ES-I3 (cell line): Measurements from ENCODE around the gene C2orf68.
A peak's percentile ranks its signal among the peaks of the same experiment; 100 is the strongest.
"Not testable (repeated sequence)": the region's sequence is repeated elsewhere in the genome, so short reads cannot be mapped to it uniquely, and the experiment has no call there.

Experiments
- H3K36me3 ChIP-seq: 2 replicates; pipeline ENCODE4 v1.6.1; 2013; ENCODE audit warnings: mild to moderate bottlenecking, low read length, control low read depth, moderate library complexity; ENCODE audit not compliant: insufficient read depth
- H3K4me1 ChIP-seq: 2 replicates; pipeline ENCODE4 v1.6.1; 2013; ENCODE audit warnings: mild to moderate bottlenecking, control low read depth, low read length; ENCODE audit not compliant: insufficient read depth
- H3K9ac ChIP-seq: 2 replicates; pipeline ENCODE4 v1.6.1; 2013; ENCODE audit warnings: low read depth, mild to moderate bottlenecking, low read length, moderate library complexity
- H3K9me3 ChIP-seq: 2 replicates; pipeline ENCODE4 v1.6.1; 2013; ENCODE audit warnings: mild to moderate bottlenecking, low read length, moderate library complexity; ENCODE audit not compliant: control insufficient read depth, insufficient read depth

Gene C2orf68, protein sequence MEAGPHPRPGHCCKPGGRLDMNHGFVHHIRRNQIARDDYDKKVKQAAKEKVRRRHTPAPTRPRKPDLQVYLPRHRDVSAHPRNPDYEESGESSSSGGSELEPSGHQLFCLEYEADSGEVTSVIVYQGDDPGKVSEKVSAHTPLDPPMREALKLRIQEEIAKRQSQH

GRCh38 chr2:85611705-85612587 is at the start of gene C2orf68:
TSS of gene C2orf68 (minus strand) at chr2:85612066. CDS start at chr2:85611984, 82 bp downstream.
- H3K4me1 ChIP-seq, result 0 out of 2 replicates have a peak, but pooled peaks cover under 1% of the 10 kb centered on the region
- H3K9me3 ChIP-seq, result no peaks in the 10 kb centered on the region
- peaks cover 14% of the 10 kb centered on the region for H3K36me3 ChIP-seq

DNA sequence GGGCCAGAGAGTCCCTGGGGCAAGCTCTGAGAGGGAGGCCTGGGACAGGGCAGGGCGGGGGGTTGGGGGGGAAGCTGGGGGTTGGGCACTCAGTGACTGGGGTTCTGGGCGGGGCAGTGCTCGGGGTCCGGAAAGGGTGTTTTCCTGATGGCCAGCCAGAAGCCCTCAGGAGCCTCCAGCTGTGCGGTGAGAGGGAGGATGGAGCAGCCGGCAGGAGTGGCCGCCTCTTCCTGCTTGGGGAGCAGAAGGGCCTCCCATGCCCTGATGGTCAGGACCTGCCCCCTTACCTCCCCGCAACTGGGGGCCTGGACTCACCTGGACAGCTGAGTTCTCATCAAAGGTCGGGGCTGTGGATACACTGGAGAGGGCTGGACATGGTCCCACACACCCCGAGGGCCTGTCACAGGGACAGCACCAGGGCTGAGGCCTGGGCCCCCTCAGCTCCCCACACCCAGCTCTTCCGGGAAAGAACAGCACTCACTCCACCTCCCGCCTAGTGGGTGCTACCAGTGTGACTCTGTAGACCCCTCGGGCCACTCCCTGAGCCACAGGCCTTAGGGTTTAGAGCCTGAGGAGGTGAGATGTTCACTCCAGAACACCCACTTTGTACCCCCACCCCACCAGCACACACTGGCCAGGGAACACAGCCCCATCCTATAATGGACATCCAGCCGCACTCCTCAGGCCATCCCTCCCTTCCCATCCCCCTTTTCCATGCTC is 49.4 kb upstream of the C2orf68 start:
- Histone ChIP-seq H3K9me3 (no peaks in the 10 kb centered on the region), H3K4me1 (peaks cover 8% of the 10 kb centered on the region), H3K9ac (no peak overlapping the region), H3K36me3 (0 out of 2 replicates have a peak, but pooled peaks cover 4% of the 10 kb centered on the region)

More at GRCh38 chr2:85611705-85612587, at the start of gene C2orf68:
- H3K9ac ChIP-seq, result peak within 1 kb of the TSS; percentile 93

DNA sequence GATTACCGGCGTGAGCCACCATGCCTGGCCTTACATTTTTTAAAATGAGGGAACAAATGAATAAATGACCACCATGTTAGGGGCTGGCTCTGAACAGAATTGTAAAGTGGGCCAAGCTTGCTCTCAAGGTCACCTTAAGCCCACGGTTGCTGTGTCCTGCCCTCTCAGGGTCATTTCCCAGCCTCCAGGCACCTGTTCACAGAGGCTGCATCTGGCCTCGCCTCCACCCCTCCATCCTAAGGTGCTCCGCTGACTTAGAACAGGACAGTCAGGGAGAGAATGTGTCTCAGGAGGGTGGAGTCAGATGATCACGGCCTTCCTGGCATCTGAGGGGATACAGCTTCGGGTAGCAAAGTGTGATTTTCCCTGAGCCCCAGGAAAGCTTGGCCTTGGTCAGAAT is 48.9 kb upstream of the C2orf68 start:
- no peaks in the 10 kb centered on the region for H3K9me3 ChIP-seq
- no peak overlapping the region for H3K9ac ChIP-seq
- peaks cover 8% of the 10 kb centered on the region for H3K4me1 ChIP-seq
- H3K36me3 ChIP-seq, result 0 out of 2 replicates have a peak, but pooled peaks cover 4% of the 10 kb centered on the region

GRCh38 chr2:85660301-85660700 is 48.4 kb upstream of the C2orf68 start:
- not testable (repeated sequence) for H3K9ac ChIP-seq, H3K36me3 ChIP-seq, H3K9me3 ChIP-seq, H3K4me1 ChIP-seq

GRCh38 chr2:85659324-85659981 is 47.6 kb upstream of the C2orf68 start:
- peaks cover 8% of the 10 kb centered on the region for H3K4me1 ChIP-seq
- H3K9ac ChIP-seq, result no peak overlapping the region
- H3K9me3 ChIP-seq, result no peaks in the 10 kb centered on the region
- 0 out of 2 replicates have a peak, but pooled peaks cover 4% of the 10 kb centered on the region for H3K36me3 ChIP-seq

DNA sequence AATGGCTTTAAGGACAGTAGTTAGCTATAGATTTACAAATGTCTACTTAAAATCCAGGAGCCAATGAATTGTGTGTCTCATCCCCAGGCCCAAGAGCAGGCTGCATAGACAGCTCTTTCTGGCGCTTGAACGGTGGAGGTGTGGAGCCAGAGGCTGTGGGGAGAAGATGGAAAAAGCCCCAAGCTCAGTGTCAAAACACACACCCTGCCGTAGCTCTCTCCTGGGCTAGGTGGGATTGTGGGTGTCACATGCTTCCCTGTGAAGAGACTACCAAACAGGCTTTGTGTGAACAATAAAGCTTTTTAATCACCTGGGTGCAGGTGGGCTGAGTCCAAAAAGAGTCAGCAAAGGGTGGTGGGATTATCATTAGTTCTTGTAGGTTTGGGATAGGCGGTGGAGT is 45.5 kb upstream of the C2orf68 start:
- H3K36me3 ChIP-seq, H3K9ac ChIP-seq, H3K9me3 ChIP-seq, H3K4me1 ChIP-seq: not testable (repeated sequence)

DNA sequence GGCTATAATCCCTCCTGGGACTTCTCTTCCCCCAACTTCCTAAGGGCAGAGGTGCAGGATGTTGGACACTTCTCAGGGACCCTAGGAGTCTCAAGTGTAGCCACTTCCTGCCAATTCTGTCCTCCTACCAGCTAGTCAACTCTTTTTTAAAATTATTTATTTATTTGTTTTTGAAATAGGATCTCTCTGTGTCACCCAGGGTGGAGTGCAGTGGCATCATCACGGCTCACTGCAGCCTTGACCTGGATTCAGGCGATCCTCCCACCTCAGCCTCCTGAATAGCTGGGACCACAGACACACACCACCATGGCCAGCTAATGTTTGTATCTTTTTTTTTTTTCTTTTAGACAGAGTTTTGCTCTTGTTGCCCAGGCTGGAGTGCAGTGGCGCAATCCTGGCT is 44.6 kb upstream of the C2orf68 start:
- peaks cover 8% of the 10 kb centered on the region for H3K36me3 ChIP-seq
- peaks cover 6% of the 10 kb centered on the region for H3K4me1 ChIP-seq
- H3K9me3 ChIP-seq, result no peaks in the 10 kb centered on the region
- H3K9ac ChIP-seq, result no peak overlapping the region

GRCh38 chr2:85655961-85656417 is 44.1 kb upstream of the C2orf68 start:
- Histone ChIP-seq H3K4me1 (peaks cover 3% of the 10 kb centered on the region), H3K36me3 (peaks cover 8% of the 10 kb centered on the region), H3K9me3 (no peaks in the 10 kb centered on the region), H3K9ac (no peak overlapping the region)

- no peaks in the 10 kb centered on the region for H3K9me3 ChIP-seq
- H3K9ac ChIP-seq, result no peak overlapping the region
- peaks cover 17% of the 10 kb centered on the region for H3K36me3 ChIP-seq
- H3K4me1 ChIP-seq, result no peaks in the 10 kb centered on the region; the same call in none of the 2 replicates
These were observed 42.1 kb upstream of the C2orf68 start for GRCh38 chr2:85653996-85654395.

DNA sequence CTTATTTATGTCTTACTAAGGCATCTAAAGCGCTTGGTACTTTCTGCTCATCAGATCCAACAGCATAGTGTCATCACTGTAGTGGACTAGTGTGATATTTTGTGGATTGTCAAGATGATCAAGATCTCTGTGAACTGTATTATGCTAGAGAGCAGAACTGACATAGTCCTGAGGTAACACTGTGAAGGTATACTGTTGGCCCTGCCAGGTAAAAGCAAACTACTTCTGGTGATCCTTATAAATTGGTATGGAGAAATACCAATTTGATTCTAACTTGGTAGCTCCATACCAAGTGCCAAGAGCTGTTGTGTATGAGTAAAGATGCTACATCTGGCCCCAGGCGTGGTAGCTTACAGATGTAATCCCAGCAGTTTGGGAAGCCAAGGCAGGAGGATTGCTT is 40.2 kb upstream of the C2orf68 start:
- Histone ChIP-seq H3K4me1 (no peaks in the 10 kb centered on the region; the same call in none of the 2 replicates), H3K36me3 (peaks cover 23% of the 10 kb centered on the region), H3K9me3 (no peaks in the 10 kb centered on the region), H3K9ac (no peak overlapping the region)

GRCh38 chr2:85651097-85651496 is 39.2 kb upstream of the C2orf68 start:
- no peak overlapping the region for H3K9ac ChIP-seq
- H3K36me3 ChIP-seq, result peaks cover 23% of the 10 kb centered on the region
- H3K9me3 ChIP-seq, result no peaks in the 10 kb centered on the region
- H3K4me1 ChIP-seq, result no peaks in the 10 kb centered on the region; the same call in none of the 2 replicates

DNA sequence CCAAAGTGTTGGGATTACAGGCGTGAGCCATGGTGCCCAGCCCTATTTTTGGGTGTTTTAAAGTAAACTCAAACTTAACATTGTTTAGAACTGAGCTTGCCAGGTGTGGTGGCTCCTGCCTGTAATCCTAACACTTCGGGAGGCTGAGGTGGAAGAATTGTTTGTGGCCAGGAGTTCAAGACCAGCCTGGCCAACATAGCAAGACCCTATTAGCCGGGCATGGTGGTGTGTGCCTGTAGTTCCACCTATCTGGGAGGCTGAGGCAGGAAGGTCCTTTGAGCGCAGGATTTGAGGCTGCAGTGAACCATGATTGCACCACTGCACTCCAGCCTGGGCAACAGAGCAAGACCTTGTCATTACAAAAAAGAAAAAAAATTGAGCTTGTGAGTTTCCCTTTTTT is 38.6 kb upstream of the C2orf68 start:
- peaks cover 28% of the 10 kb centered on the region for H3K36me3 ChIP-seq
- H3K9me3 ChIP-seq, result no peaks in the 10 kb centered on the region
- H3K9ac ChIP-seq, result no peak overlapping the region
- H3K4me1 ChIP-seq, result no peaks in the 10 kb centered on the region; the same call in none of the 2 replicates

GRCh38 chr2:85649201-85650190 is 37.6 kb upstream of the C2orf68 start:
- Histone ChIP-seq H3K9me3 (no peaks in the 10 kb centered on the region), H3K36me3 (peaks cover 35% of the 10 kb centered on the region), H3K9ac (no peak overlapping the region)

More at GRCh38 chr2:85649201-85650190, 37.6 kb upstream of the C2orf68 start:
- H3K4me1 ChIP-seq, result no peaks in the 10 kb centered on the region; the same call in none of the 2 replicates
